ENCODE measurements around the gene KLHDC8A. TPM values are rescaled to one million over a fixed set of nuclear protein-coding genes. Genes with fewer than 3 reads are reported as not detected.

KLHDC8A gene
- total RNA-seq, 1 donor = not detected

DNA sequence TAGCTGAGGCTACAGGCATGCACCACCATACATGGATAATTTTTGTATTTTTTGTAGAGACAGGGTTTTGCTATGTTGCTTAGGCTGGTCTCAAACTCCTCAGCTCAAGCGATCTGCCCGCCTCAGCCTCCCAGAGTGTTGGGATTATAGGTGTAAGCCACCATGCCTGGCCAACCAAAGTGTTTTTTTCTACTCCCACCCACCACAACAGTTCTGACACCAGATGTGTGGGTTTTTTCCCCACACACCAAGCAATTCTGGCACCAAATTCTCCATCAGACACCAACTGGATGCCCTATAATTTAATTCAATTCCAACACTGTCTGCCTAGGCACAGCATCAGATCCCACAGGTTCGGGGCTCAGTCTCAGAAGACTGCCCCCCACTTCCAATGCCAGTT lies 20.6 kb upstream of the KLHDC8A start:
- TF ChIP-seq, protein P1, sequence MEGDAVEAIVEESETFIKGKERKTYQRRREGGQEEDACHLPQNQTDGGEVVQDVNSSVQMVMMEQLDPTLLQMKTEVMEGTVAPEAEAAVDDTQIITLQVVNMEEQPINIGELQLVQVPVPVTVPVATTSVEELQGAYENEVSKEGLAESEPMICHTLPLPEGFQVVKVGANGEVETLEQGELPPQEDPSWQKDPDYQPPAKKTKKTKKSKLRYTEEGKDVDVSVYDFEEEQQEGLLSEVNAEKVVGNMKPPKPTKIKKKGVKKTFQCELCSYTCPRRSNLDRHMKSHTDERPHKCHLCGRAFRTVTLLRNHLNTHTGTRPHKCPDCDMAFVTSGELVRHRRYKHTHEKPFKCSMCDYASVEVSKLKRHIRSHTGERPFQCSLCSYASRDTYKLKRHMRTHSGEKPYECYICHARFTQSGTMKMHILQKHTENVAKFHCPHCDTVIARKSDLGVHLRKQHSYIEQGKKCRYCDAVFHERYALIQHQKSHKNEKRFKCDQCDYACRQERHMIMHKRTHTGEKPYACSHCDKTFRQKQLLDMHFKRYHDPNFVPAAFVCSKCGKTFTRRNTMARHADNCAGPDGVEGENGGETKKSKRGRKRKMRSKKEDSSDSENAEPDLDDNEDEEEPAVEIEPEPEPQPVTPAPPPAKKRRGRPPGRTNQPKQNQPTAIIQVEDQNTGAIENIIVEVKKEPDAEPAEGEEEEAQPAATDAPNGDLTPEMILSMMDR (IDR thresholded peaks at IDR 0.05; ENCODE audit: extremely low read depth, low read depth, low read length) = no peak
- H3K9me3 ChIP-seq (ENCODE audit: low read depth, low read length) = no peaks in the 10 kb centered on the region
- H3K27me3 ChIP-seq (ENCODE audit: insufficient read depth, low read length) = peaks cover 3% of the 10 kb centered on the region
- DNase-seq (ENCODE audit: insufficient read length, low spot score, missing footprints) = no peak
- no peak overlapping the region for H2AFZ ChIP-seq (ENCODE audit: low read length)
- H3K4me2 ChIP-seq (ENCODE audit: insufficient read depth, low read length) = no peak overlapping the region
- H3K27ac ChIP-seq (ENCODE audit: low read depth, low read length) = no peak overlapping the region
- H3K4me3 ChIP-seq (ENCODE audit: insufficient read depth, low read length) = no peak overlapping the region
- H3K4me1 ChIP-seq (ENCODE audit: insufficient read depth, low read length) = peaks cover 42% of the 10 kb centered on the region
- H3K79me2 ChIP-seq (ENCODE audit: insufficient read depth, low read length) = no peaks in the 10 kb centered on the region
- no peaks in the 10 kb centered on the region for H3K36me3 ChIP-seq (ENCODE audit: insufficient read depth, low read length)
- no peaks in the 10 kb centered on the region for H4K20me1 ChIP-seq (ENCODE audit: insufficient read depth, low read length)

DNA sequence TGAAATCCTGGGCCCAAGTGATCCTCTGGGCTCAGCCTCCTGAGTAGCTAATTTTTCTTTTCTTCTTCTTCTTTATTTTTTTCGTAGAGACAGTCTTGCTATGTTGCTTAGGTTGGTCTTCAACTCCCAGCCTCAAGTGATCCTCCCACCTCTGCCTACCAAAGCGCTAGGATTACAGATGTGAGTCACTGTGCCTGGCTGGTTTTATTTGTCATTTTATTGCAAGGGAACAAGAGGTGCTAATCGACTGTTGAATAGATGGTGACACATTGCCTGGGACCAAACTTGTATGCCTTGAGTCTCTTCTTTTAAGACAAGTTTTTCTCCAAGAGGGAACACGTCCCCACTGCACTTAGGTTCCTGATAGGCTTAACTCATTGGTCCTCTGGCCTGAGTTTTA lies 20.0 kb upstream of the KLHDC8A start:
- Histone ChIP-seq H3K4me2 (ENCODE audit: insufficient read depth, low read length) (peak overlapping the region; percentile 5), H3K79me2 (ENCODE audit: insufficient read depth, low read length) (no peaks in the 10 kb centered on the region), H3K27me3 (ENCODE audit: insufficient read depth, low read length) (peaks cover 3% of the 10 kb centered on the region), H3K4me3 (ENCODE audit: insufficient read depth, low read length) (no peak overlapping the region), H4K20me1 (ENCODE audit: insufficient read depth, low read length) (no peaks in the 10 kb centered on the region), H3K27ac (ENCODE audit: low read depth, low read length) (no peak overlapping the region), H3K9me3 (ENCODE audit: low read depth, low read length) (no peaks in the 10 kb centered on the region), H2AFZ (ENCODE audit: low read length) (no peak overlapping the region), H3K36me3 (ENCODE audit: insufficient read depth, low read length) (no peaks in the 10 kb centered on the region), H3K4me1 (ENCODE audit: insufficient read depth, low read length) (peaks cover 47% of the 10 kb centered on the region)
- DNase-seq (ENCODE audit: insufficient read length, low spot score, missing footprints) = no peak
- TF ChIP-seq, protein P1 (IDR thresholded peaks at IDR 0.05; ENCODE audit: extremely low read depth, low read depth, low read length) = no peak

DNA sequence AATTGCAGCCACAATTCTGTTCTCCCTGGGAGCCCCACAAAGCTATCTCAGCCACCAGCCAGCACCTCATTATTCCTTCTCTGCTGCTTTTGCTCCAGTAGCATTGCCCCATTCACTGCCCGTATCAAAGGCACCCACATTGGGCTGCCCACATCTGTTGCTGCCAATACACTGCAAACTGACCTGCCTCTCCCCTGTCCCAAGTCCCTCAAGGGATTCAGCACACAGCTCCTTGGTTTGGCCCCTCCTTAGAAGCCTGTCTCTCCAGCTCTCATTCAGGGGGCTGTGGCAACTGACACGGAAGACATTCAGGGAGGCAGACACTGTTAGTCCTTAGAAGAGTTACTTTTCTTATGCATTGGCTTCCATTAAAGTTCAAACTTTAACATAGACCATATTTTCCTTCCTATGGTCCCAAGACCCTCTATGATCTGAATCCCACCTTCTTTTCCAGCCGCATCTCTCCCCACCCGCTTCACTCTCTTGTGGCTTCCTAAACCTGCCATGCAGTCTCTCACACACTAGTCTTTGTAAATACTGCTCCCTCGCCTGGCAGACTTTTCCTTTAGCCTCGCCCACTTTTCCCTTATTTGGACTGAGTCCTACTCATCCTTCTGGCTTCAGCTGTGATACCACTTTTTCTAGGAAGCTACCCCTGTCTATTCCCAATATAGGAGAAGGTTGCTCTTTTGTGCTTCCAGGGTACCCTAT lies 19.3 kb upstream of the KLHDC8A start:
- Histone ChIP-seq H2AFZ (ENCODE audit: low read length) (peak overlapping the region; percentile 10), H3K4me2 (ENCODE audit: insufficient read depth, low read length) (peak overlapping the region; percentile 14), H3K36me3 (ENCODE audit: insufficient read depth, low read length) (no peaks in the 10 kb centered on the region)

More for the DNA sequence above, 19.3 kb upstream of the KLHDC8A start:
- TF ChIP-seq, protein P1 (IDR thresholded peaks at IDR 0.05; ENCODE audit: extremely low read depth, low read depth, low read length) = no peak
- Histone ChIP-seq H3K27me3 (ENCODE audit: insufficient read depth, low read length) (peaks cover 3% of the 10 kb centered on the region), H3K27ac (ENCODE audit: low read depth, low read length) (no peak overlapping the region), H3K9me3 (ENCODE audit: low read depth, low read length) (no peaks in the 10 kb centered on the region), H4K20me1 (ENCODE audit: insufficient read depth, low read length) (no peaks in the 10 kb centered on the region), H3K79me2 (ENCODE audit: insufficient read depth, low read length) (no peaks in the 10 kb centered on the region), H3K4me3 (ENCODE audit: insufficient read depth, low read length) (no peak overlapping the region), H3K4me1 (ENCODE audit: insufficient read depth, low read length) (peaks cover 49% of the 10 kb centered on the region)
- no peak for DNase-seq (ENCODE audit: insufficient read length, low spot score, missing footprints)
